Activated CD4-positive, CD25-positive, alpha-beta regulatory T cell treated with anti-CD3 and anti-CD28 coated beads, Interleukin-2, amount 50 U/mL, for 24 hours (primary cell): ENCODE measurements around the gene PALS2.

Experiments used
- ATAC-seq, 2 donors: fragments of 150-1000 bp; cut with Tn5 transposase; one replicate each; pipeline ENCODE4 v1.10.0; 2021; ENCODE audit warnings: mild to moderate bottlenecking in 1 of 2, moderate library complexity in 1 of 2

The PALS2 gene

GRCh38 chr7:24591152-24591551 is 17.9 kb downstream of the PALS2 start:
- no peak for ATAC-seq

GRCh38 chr7:24595671-24596418 is 22.6 kb downstream of the PALS2 start:
- ATAC-seq, result peak; percentile 59 to 72

- ATAC-seq, result peak; percentile 56 to 65
Measured at GRCh38 chr7:24597014-24597413, 23.8 kb downstream of the PALS2 start.

GRCh38 chr7:24601600-24601999 is 28.3 kb downstream of the PALS2 start:
- no peak for ATAC-seq

GRCh38 chr7:24602860-24603456 is 29.7 kb downstream of the PALS2 start:
- ATAC-seq, result no peak

- no peak for ATAC-seq
Measured at GRCh38 chr7:24604630-24605029, 31.4 kb downstream of the PALS2 start.

GRCh38 chr7:24608504-24608903 is 35.3 kb downstream of the PALS2 start:
- ATAC-seq, result no peak

- no peak for ATAC-seq
Measured at GRCh38 chr7:24609059-24609458, 35.8 kb downstream of the PALS2 start.

GRCh38 chr7:24609570-24609969 is 36.3 kb downstream of the PALS2 start:
- ATAC-seq, result no peak

GRCh38 chr7:24611130-24611529 is 37.9 kb downstream of the PALS2 start:
- no peak for ATAC-seq

GRCh38 chr7:24617957-24618616 is 44.8 kb downstream of the PALS2 start:
- ATAC-seq, result no peak

GRCh38 chr7:24619978-24620377 is 46.7 kb downstream of the PALS2 start:
- no peak for ATAC-seq

GRCh38 chr7:24622646-24623182 is 49.5 kb downstream of the PALS2 start:
- ATAC-seq, result no peak
